ENCODE data around the gene ACSM2B.
"Not testable (repeated sequence)": the region's sequence is repeated elsewhere in the genome, so short reads cannot be mapped to it uniquely, and the experiment has no call there.

ACSM2B gene

DNA sequence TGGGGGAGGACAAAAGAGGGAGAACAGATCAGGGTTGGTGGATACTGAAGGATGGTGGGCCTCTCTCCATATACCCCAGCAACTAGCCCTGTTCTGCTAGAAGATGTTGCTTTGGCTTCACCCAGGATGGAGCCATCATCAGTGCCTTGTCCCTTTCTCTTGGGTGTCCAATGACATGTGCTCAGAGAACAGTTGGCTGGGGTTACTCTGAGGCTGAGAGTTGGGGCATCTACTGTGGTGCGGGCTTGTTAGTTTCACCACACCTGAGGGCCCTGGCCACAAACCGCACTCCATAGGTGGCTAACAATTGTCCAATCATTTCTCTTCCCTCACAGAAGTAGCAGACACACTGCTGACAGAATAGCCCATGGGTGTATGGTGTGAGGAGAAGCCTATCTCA is 18.9 kb upstream of the ACSM2B start:
- DNase-seq (ENCODE audit: low spot score) = not testable (repeated sequence)

DNA sequence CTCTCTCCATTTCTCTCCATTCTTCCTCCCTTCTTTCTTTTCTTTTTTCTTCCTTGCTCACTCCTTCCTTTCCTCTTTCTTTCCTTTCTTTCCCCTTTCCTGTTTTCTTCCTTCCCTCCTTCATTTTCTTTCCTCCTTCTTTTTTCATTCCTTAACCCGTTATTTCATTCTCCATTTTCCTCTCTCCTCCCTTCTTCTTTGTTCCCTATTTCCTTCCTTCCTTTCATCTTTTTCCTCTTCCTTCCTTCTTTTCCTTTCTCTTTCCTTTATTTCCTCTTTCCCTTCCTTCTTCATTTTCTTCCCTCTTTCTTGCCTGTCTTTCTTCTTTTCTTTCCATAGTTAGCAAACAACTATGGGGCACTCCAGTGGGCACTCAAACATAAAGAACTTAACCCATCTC is 16.6 kb upstream of the ACSM2B start:
- not testable (repeated sequence) for DNase-seq (ENCODE audit: low spot score)

DNA sequence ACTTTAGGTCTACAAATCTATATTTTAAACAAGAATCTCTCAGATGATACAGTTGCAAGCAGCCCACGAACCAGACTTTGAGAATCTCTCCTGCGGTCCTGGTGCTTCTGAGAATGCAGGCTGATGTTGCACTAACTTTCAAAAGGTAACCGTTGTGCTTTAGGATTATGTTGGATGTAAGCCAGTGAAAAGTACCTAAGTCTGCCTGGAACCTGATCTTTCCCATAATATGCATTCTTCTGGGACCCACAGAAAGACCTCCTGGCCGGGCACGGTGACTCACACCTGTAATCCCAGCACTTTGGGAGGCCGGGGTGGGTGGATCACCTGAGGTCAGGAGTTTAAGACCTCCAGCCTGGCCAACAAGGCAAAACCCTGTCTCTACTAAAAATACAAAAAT is 13.3 kb upstream of the ACSM2B start:
- DNase-seq (ENCODE audit: low spot score) = not testable (repeated sequence)

DNA sequence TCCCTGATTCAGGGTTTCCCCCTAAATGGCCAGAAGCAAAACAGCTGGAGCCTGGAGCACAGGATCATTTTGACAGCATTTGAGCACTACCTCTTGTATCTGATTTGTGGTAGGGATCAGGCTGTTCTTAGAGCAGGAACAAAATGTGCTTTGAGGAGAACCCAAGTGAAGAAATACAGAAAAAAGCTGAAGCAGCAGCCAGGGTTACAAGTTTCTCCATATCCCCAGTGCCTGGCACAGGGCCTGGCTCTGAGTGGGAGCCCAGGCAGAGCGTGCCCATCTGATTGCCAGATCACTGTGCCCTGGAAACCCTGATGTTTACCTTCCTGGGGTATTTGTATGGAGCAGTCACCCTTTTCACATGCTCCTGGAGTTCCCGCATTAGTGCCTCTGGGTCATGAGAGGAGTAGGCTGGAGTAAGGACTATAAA is 11.5 kb upstream of the ACSM2B start:
- not testable (repeated sequence) for DNase-seq (ENCODE audit: low spot score)

DNA sequence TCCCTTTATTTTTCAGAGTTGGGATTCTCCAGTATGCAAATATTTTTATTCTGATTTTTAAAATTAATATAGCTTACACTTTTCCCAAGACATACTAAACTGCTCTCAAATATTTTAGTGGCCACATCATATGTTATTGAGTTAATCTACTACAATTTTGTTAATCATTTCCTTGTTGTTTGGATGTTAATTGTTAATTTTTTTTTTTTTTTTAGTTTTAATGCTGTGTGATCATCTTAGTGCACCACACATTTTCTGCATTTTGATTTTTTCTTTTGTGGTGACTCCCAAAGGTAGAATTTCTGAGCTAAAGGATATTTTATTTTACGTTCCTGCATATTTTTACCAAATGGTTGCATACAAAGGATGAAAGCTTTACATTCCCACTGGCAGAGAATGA is 10.5 kb upstream of the ACSM2B start:
- DNase-seq (ENCODE audit: low spot score) = not testable (repeated sequence)

DNA sequence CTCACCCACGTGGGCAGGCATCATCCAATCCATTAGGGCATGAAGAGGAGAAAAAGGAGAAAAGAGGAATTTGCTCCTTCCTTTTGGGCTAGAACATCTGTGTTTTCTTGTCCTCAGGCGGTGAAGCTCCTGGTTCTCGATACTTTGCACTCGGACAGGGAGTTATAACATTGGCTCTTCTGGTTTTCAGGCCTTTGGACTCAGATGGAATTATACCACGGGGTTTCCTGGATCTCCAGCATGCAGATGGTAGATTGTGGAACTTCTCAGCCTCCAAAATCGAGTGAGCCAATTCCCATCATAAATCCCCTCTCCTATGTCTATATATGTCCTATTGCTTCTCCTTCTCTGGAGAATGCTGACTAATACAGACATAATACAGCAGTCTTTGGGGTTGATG is 9.9 kb upstream of the ACSM2B start:
- DNase-seq (ENCODE audit: low spot score) = not testable (repeated sequence)

DNA sequence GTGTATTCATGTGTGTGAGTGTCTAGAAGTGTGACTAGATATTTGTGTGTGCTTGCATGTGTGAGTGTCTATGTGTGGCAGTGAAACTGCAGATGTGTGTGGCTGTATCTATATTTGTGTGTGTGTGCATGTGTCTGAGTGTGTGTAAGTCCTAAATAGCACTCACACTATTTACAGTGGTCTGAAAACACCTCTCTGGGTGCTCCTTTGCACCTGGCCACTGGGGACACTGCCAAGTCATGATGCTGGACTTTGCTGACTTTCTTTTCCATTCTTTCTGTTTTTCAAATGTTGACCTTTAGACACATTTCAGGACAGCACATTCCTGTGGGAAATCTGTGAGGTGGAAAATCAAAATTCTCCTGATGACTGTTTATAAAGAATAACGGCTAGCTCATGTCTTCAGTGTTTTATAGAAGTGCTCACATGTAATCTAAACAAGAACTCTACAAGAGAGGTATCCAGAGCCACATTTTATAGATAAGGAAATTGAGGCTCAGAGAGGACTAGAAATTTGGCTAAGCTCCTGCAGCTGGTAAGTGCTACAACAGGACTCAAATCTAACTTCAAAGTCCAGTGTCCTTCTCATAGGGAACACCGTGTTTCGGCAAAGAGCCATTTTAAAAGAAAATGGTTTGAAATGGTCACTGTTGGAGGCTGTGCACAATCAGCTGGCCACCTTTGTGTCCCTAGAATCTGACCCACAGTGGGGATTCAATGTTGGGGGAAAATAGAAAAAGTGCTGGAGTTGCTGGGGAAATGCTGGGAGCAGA is 4.5 kb upstream of the ACSM2B start:
- not testable (repeated sequence) for DNase-seq (ENCODE audit: low spot score)

DNA sequence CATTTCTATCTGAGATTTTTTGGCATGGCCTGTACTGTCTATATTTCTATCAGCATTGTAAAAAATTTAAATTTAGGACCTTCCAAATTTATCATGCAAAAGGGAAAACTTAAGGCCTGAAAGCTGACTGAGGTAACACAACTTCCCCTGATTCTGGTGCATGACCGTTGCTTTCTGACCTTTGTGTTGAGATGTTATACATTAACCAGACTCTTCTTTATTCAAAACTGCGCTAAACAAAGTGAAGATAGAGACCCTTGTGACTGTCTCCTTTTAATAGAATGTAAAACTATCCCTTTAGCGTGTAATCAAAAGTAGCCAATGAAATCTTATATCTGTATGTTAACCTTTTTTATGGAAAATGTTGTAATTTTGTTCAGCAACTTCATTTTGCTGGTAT is 1.9 kb upstream of the ACSM2B start:
- DNase-seq (ENCODE audit: low spot score) = not testable (repeated sequence)

DNA sequence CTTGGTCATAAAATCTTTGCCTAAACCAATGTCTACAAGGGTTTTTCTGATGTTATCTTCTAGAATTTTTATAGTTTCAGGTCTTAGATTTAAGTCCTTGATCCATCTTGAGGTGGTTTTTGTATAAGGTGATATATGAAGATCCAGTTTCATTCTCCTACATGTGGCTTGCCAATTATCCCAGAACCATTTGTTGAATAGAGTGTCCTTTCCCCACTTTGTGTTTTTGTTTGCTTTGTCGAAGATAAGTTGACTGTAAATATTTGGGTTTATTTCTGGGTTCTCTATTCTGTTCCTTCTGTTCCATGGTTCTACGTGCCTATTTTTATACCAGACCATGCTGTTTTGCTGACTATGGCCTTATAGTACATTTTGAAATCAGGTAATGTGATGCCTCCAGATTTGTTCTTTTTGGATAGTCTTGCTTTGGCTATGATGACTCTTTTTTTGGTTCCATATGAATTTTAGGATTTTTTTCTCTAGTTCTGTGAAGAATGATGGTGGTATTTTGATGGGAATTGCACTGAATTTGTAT is 7.0 kb downstream of the ACSM2B start:
- DNase-seq (ENCODE audit: low spot score) = not testable (repeated sequence)

DNA sequence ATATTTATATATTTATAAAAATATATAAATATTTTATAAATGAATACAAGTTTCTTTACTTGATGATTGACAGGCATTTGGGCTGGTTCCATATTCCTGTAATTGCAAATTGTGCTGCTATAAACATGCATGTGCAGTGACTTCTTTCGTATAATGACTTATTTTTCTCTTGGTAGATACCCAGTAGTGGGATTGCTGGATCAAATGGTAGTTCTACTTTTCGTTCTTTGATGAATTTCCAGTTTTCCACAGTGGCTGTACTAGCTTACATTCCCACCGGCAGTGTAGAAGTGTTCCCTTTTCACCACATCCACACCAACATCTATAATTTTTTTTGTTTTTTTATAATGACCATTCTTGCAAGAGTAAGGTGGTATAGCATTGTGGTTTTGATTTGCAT is 7.8 kb downstream of the ACSM2B start:
- DNase-seq (ENCODE audit: low spot score) = no peak

DNA sequence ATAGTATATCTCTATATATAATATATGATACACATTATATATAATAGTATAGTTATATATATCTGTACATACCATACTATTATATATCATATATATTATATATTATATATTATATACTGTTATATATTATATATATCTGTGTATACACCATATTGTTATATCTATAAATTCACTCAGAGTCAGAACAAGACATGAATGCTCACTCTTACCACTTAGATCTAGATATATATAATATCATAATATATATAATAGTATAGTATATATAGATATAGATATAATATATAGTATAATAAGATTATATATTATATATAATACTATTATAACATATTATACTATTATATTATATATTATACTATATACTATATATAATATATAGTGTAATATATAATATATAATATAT is 9.3 kb downstream of the ACSM2B start:
- no peak for DNase-seq (ENCODE audit: low spot score)

DNA sequence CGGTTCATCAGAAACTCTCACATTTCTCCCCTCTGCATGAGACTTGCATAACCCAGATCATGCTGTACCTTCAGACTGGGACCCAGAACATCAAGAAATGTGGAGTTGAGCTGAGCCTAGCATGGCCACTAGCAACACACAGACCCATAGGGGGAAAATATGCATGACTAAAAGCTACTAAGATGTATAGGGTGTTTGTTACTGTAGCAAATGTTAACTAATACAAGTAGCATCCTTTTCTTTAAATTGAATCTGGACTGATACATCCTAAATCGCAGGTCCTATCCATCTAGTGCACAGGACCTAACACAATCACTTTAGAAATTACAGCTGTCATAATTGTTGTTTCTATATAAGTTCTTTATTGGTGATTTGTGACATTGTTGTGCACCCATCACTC is 10.8 kb downstream of the ACSM2B start:
- not testable (repeated sequence) for DNase-seq (ENCODE audit: low spot score)

DNA sequence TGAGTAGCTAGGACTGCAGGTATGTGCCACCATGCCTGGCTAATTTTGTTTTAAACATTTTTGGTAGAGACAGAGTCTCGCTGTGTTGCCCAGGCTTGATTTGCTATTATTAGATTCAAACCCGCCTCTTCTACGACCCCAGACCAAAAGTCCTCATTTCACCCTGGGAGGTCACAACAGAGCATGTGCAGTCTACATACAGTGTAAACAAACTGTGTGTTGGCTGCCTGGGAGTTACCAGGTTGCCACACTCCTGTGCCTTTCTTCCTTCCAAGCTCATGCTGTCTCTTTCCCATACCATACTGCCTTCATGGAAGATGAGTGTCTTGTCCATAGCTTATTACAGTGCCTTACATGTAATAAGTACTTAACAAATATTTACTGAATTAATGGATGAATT is 11.9 kb downstream of the ACSM2B start:
- not testable (repeated sequence) for DNase-seq (ENCODE audit: low spot score)

DNA sequence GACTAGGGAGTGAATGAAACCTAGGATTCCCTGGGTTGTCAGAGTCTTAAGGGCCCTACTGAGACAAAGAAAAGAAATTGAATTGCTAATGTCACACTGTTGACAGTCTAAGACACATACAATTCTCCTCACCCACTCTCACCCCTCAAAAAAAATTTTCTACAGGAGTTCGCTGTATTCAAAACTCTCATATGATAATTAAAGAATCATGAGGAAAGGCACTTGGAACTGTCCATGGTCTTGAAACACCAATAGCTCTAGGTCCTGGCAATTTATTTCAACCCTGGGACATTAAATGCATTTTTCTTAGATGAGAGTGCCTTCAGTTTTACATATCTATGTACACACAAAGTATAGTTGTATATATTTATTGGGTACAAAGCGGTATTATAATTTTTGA is 20.5 kb downstream of the ACSM2B start:
- not testable (repeated sequence) for DNase-seq (ENCODE audit: low spot score)

DNA sequence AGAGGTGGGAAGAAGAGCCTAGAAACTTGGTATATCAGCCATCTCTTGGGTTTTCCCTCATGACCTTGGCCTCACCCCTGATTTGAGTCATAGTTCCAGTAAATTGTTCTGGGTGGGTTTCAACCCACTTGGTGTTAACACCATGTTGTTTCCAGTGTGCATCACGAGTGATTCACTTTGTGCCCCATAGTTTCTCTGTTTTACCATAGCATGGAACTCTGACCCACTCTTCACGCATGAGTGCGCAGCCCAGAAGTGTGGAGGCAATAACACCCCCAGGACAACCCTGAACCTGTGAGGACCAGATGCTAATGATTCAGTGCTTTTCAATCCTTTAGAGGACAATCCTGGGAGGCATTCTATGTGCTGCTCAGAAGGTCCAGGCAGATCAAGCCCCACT is 21.5 kb downstream of the ACSM2B start:
- DNase-seq (ENCODE audit: low spot score) = not testable (repeated sequence)

DNA sequence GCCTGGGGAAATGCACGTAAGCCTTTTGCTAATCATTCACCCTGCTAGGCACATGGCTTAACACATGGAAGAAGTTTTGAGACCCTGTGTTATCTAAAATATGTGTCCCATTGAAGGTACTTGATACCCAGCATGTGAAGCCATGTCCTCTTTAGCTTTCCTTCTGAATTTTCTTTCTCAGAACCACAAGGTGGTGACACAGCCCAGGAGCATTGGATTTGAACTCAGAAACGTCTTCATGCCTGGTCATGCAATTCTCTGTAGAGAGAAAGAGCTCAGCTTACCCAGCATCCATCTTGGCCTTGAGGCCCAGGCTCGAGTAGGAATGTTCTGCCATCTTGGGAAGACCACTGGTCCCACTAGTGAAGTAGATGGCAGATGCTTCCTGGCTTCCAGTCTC is 22.7 kb downstream of the ACSM2B start:
- not testable (repeated sequence) for DNase-seq (ENCODE audit: low spot score)

DNA sequence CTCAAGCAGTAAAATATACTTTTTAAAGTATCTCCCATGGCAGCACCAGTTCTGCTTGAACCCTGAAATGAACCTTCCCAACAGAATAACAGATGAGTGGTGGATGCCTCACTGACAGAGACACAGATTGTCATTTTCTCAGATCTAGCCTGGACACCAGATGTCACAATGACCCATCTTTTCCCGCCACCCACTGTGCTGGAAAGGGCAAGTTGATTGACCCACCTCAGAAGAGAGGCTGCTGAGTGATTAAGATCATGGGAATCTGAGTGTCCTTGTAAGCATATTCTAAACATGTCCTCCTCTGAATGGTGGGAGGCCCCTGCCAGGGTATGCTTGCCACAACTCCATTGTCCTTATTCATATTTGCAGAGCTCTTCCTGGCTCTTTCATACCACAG is 29.2 kb downstream of the ACSM2B start:
- DNase-seq (ENCODE audit: low spot score) = not testable (repeated sequence)

DNA sequence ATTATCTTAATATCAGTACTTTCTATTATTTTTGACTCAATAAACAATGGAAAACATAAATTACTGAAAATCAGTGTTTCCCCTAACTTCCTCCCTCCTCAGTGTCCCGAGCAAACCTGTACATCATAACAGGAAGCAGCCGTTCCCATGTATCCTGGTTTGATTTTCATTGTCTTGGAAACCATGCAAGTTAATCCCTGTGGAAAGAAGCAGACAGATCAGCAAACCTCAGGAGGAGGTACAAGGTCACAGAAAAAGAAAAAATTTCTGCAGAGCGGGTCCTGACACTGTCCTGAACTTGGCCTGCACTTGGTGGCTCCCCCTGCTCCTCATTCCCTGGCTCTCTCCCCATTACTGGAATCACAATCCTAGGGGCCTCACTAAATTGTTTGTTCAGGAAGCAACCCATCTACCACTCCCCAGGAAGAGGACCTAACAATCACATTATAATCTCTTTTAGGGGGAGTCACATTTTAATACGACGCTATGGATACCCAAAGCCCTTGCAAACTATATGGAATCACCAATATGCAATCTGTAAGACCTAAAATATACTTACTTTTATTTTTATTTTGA is 29.8 kb downstream of the ACSM2B start:
- DNase-seq (ENCODE audit: low spot score) = not testable (repeated sequence)

DNA sequence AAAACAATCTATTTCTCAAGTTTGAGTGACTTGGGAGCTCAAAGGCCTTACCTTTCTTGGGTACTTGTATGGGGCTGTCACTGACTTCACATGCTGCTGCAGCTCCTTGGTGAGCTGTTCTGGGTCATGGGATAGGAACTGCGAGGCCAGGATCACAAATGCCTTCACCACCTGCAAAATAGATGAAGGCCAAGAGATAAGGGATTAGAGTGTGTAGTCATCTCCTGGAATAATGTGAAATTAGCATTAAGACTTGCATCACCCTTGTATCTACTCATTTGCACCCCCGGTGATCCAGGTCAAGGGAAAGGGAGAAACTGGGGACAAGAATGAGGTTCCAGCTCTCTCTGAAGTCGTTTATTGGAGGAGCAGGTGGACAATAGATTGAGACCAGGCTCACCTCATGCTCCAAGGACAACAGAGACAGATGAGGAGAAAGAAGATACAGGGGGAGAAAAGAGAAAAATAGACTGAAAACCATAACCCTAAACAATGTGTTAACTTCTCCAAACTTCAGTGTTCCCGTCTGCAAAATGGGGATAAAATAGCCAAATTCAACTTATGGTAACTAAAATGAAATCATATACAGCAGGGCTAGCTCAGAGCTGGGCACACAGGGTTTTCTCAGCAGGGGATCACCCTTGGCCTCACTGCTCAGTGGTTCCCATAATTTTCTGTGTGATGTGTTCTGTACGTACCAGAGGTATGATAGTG is 35.4 kb downstream of the ACSM2B start:
- DNase-seq (ENCODE audit: low spot score) = not testable (repeated sequence)

DNA sequence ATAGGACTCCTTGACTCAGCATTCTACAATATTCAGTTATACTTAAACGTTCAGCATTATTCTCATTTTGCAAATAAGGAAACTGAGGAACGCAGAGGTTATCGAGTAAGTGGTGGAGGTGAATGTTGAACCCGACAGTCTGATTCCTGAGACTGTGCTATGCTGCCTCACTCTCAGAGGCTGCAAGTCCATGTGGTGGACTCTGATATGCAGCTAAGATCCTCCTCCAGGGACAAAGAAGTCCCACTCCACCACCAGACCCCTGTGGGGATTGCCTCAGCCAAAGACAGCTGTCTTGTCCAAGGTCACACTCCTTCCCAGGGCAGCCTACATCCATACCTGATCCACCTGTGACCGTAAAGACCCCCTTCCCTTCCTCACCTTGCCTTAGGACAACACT is 37.5 kb downstream of the ACSM2B start:
- no peak for DNase-seq (ENCODE audit: low spot score)

DNA sequence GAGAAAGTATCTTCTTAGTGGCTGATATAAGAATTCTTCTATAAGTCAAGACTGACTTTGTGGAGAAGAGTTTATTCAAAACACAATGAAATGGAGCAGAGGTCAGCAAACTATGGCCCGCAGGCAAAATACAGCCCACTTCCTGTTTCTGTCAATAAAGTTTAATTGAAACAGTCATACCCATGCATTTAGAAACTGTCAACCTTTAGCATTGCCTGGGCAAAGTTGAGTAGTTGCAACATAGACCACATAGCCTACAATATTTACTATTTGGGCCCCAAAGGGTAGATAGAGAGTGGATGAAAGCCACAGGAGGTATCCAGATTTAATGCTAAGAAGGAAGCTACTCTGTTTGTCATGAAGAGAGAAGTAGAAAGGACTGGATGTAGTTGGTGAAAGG is 38.0 kb downstream of the ACSM2B start:
- no peak for DNase-seq (ENCODE audit: low spot score)

DNA sequence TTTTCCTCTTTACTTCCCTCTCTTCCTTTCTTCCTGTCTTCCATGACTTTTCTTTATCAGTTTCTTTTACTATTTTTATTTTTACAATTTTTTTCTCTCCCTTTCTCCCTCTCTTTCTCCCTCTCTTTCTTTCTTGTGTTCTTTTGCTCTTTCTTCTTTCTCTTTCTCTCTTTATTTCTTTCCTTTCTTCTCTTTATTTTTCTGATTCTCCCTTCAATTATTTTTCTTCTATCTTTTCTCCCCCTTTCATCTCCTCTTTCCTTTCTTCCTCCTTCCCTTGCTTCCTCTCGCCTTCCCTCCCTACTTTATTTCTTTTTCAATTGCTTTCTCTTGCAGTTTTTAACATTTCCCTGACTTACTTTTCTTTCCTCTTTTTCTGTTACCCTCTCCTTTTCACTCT is 39.5 kb downstream of the ACSM2B start:
- not testable (repeated sequence) for DNase-seq (ENCODE audit: low spot score)

DNA sequence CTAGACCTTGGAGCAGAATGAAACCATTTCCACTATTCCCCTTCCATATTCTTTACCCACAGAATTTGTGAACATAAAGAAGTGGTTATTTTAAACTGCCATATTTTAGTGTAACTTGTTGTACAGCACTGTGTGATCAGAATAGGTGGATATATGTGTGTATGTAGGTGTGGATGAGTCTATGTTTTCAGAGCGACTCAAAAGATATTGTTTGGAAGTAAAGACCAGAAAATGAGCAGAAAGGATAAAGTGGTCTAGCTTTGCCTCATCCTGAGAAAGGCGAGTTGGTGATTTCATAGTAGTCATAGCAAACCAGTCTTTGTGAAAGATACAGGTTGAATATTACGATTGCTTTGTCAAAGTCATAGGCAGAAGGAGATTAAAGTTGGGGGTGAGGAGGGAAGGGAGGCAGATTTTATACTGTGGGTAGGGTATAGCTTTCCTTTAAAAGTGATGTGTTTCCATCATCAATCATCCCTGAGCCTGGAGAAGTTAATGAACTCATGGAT is 43.8 kb downstream of the ACSM2B start:
- not testable (repeated sequence) for DNase-seq (ENCODE audit: low spot score)
